ENCODE measurements around the gene HOMER1.
"Not testable (repeated sequence)": the region's sequence is repeated elsewhere in the genome, so short reads cannot be mapped to it uniquely, and the experiment has no call there.

Gene HOMER1

GRCh38 chr5:79392776-79393175, 121.2 kb downstream of the HOMER1 start:
- Mint-ChIP-seq H3K27me3 (no peaks in the 10 kb centered on the region), H3K27ac (no peak overlapping the region), H3K36me3 (ENCODE audit: low read depth) (peaks cover 20% of the 10 kb centered on the region), H3K4me1 (ENCODE audit: low read depth) (no peaks in the 10 kb centered on the region), H3K4me3 (no peak overlapping the region), H3K9me3 (no peaks in the 10 kb centered on the region)

GRCh38 chr5:79386679-79387078, 127.3 kb downstream of the HOMER1 start:
- Mint-ChIP-seq H3K36me3 (ENCODE audit: low read depth) (peaks cover 38% of the 10 kb centered on the region), H3K4me1 (ENCODE audit: low read depth) (no peaks in the 10 kb centered on the region), H3K4me3 (no peak overlapping the region)

GRCh38 chr5:79385126-79385525, 128.8 kb downstream of the HOMER1 start:
- H3K9me3 Mint-ChIP-seq, result peaks cover 26% of the 10 kb centered on the region
- not testable (repeated sequence) for H3K4me3 Mint-ChIP-seq; H3K4me1 Mint-ChIP-seq (ENCODE audit: low read depth); H3K27ac Mint-ChIP-seq; H3K27me3 Mint-ChIP-seq
- H3K36me3 Mint-ChIP-seq (ENCODE audit: low read depth), result peaks cover 48% of the 10 kb centered on the region

More at GRCh38 chr5:79386679-79387078, 127.3 kb downstream of the HOMER1 start:
- Mint-ChIP-seq H3K9me3 (peaks cover 19% of the 10 kb centered on the region), H3K27me3 (no peaks in the 10 kb centered on the region), H3K27ac (no peak overlapping the region)

- no peak overlapping the region for H3K4me3 Mint-ChIP-seq
- peaks cover 23% of the 10 kb centered on the region for H3K9me3 Mint-ChIP-seq
- H3K27me3 Mint-ChIP-seq, result no peaks in the 10 kb centered on the region
- H3K36me3 Mint-ChIP-seq (ENCODE audit: low read depth), result peaks cover 43% of the 10 kb centered on the region
- no peak overlapping the region for H3K27ac Mint-ChIP-seq
- no peaks in the 10 kb centered on the region for H3K4me1 Mint-ChIP-seq (ENCODE audit: low read depth)
These were observed 135.3 kb downstream of the HOMER1 start for GRCh38 chr5:79378510-79379186.

- H3K27me3 Mint-ChIP-seq, result peaks cover 8% of the 10 kb centered on the region
- no peaks in the 10 kb centered on the region for H3K36me3 Mint-ChIP-seq (ENCODE audit: low read depth)
- no peaks in the 10 kb centered on the region for H3K4me1 Mint-ChIP-seq (ENCODE audit: low read depth)
- no peak overlapping the region for H3K27ac Mint-ChIP-seq
- H3K9me3 Mint-ChIP-seq, result no peaks in the 10 kb centered on the region
- no peak overlapping the region for H3K4me3 Mint-ChIP-seq
These were observed 156.5 kb downstream of the HOMER1 start for GRCh38 chr5:79357398-79357797.

- no peaks in the 10 kb centered on the region for H3K27me3 Mint-ChIP-seq
- H3K36me3 Mint-ChIP-seq (ENCODE audit: low read depth), result no peaks in the 10 kb centered on the region
- H3K4me3 Mint-ChIP-seq, result no peak overlapping the region
These were observed 164.1 kb downstream of the HOMER1 start for GRCh38 chr5:79349881-79350280.

GRCh38 chr5:79349047-79349446, 164.9 kb downstream of the HOMER1 start:
- H3K4me3 Mint-ChIP-seq, result no peak overlapping the region
- no peaks in the 10 kb centered on the region for H3K27me3 Mint-ChIP-seq
- H3K27ac Mint-ChIP-seq, result no peak overlapping the region
- no peaks in the 10 kb centered on the region for H3K4me1 Mint-ChIP-seq (ENCODE audit: low read depth)
- H3K9me3 Mint-ChIP-seq, result no peaks in the 10 kb centered on the region
- H3K36me3 Mint-ChIP-seq (ENCODE audit: low read depth), result no peaks in the 10 kb centered on the region

More at GRCh38 chr5:79349881-79350280, 164.1 kb downstream of the HOMER1 start:
- no peak overlapping the region for H3K27ac Mint-ChIP-seq
- no peaks in the 10 kb centered on the region for H3K4me1 Mint-ChIP-seq (ENCODE audit: low read depth)
- H3K9me3 Mint-ChIP-seq, result no peaks in the 10 kb centered on the region

- H3K9me3 Mint-ChIP-seq, result no peaks in the 10 kb centered on the region
- H3K36me3 Mint-ChIP-seq (ENCODE audit: low read depth), result no peaks in the 10 kb centered on the region
- H3K4me1 Mint-ChIP-seq (ENCODE audit: low read depth), result no peaks in the 10 kb centered on the region
- no peak overlapping the region for H3K27ac Mint-ChIP-seq
- H3K4me3 Mint-ChIP-seq, result no peak overlapping the region
- no peaks in the 10 kb centered on the region for H3K27me3 Mint-ChIP-seq
These were observed 167.5 kb downstream of the HOMER1 start for GRCh38 chr5:79346420-79346824.

GRCh38 chr5:79333852-79334557, 179.9 kb downstream of the HOMER1 start:
- Mint-ChIP-seq H3K9me3 (peaks cover 8% of the 10 kb centered on the region), H3K4me3 (no peak overlapping the region), H3K36me3 (ENCODE audit: low read depth) (no peaks in the 10 kb centered on the region), H3K4me1 (ENCODE audit: low read depth) (no peaks in the 10 kb centered on the region), H3K27me3 (peaks cover 12% of the 10 kb centered on the region), H3K27ac (no peak overlapping the region)

- Mint-ChIP-seq H3K27me3 (peaks cover 4% of the 10 kb centered on the region), H3K27ac (no peak overlapping the region), H3K4me1 (ENCODE audit: low read depth) (no peaks in the 10 kb centered on the region), H3K36me3 (ENCODE audit: low read depth) (no peaks in the 10 kb centered on the region), H3K4me3 (no peak overlapping the region), H3K9me3 (peaks cover 3% of the 10 kb centered on the region)
These were observed 183.9 kb downstream of the HOMER1 start for GRCh38 chr5:79330071-79330470.

GRCh38 chr5:79329453-79329852, 184.5 kb downstream of the HOMER1 start:
- H3K4me1 Mint-ChIP-seq (ENCODE audit: low read depth), result no peaks in the 10 kb centered on the region
- no peak overlapping the region for H3K27ac Mint-ChIP-seq
- no peaks in the 10 kb centered on the region for H3K27me3 Mint-ChIP-seq
- no peaks in the 10 kb centered on the region for H3K9me3 Mint-ChIP-seq
- H3K4me3 Mint-ChIP-seq, result no peak overlapping the region
- no peaks in the 10 kb centered on the region for H3K36me3 Mint-ChIP-seq (ENCODE audit: low read depth)

Measured in stimulated activated naive CD8-positive, alpha-beta T cell treated with anti-CD3 and anti-CD28 coated beads, Interleukin-15, Interleukin-2, amounts not matched to agents 100 ng/mL and 50 ng/mL, for 24 hours (primary cell).